GM21360 (cell line): ENCODE results near the gene TEAD2.
A peak's percentile ranks its signal among the peaks of the same experiment; 100 is the strongest.
"Not testable (repeated sequence)": the region's sequence is repeated elsewhere in the genome, so short reads cannot be mapped to it uniquely, and the experiment has no call there.

ENCODE experiments used
- ATAC-seq: cut with Tn5 transposase; IDR thresholded peaks from one replicate; pipeline ENCODE4 v1.9.1; 2021; ENCODE audit warnings: mild to moderate bottlenecking, moderate library complexity; ENCODE audit not compliant: unreplicated experiment

The TEAD2 gene

GRCh38 chr19:49333811-49334288, 28.4 kb downstream of the TEAD2 start:
- peak; percentile 40 for ATAC-seq

DNA sequence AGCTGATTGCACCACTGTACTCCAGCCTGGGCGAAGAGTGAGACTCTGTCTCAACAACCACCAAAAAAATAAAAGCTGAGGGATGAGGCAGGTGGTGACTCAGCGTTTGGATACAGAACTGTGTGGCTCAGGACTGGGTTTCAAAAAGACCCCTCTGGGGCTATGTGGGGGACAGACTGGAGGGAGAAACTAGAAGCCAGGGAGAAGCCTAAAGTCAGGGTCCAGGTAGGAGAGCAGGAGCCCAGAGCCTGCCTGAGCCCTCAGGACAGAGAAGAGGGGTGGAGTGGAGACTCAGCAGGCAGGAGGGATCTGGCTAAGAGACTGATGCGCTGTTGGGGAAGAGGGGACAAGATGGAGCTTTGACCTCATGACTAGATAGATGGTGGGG, 28.8 kb downstream of the TEAD2 start:
- no peak for ATAC-seq

DNA sequence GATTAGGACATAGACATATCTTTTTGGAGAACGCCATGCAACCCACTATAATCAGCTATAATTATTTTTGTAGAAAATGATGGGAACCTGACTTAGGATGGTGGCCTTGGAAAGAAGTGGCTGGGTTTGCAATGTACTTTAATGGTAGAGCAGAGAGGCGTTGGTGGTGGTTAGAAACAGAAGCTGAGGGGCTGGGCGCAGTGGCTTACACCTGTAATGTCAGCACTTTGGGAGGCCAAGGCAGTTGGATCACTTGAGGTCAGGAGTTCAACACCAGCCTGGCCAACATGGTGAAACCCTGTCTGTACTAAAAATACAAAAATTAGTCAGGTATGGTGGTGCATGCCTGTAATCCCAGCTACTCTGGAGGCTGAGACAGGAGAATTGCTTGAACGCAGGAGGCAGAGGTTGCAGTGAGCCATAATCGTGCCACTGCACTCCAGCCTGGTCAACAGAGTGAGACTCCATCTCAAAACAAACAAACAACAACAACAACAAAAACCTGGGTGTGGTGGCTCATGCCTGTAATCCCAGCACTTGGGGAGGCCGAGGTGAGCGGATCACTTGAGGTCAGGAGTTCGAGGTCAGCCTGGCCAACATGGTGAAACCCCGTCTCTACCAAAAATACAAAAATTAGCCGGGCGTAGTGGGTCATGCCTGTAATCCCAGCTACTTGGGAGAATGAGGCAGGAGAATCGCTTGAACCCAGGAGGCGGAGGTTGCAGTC, 29.4 kb downstream of the TEAD2 start:
- ATAC-seq: not testable (repeated sequence)

DNA sequence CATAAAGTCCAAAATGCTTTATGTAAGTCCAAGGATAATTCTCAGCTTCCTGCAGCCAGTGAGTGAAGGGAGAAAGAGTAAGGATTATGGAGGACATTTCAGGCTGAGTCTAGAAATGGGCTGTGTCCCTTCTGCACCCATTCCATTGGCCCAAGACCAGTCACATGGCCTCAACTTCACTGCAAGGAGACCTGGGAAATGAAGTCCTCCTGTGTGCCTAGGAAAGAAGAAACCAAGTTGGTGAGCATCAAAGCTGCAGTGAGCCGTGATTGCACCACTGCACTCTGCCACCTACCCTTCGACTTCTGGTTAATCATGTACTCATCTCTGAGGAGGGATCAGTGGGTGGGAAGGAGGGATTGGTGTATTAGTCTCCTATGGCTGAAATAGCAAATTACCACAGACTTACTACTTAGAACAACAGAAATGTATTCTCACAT, 30.6 kb downstream of the TEAD2 start:
- ATAC-seq: peak; percentile 36

- ATAC-seq: not testable (repeated sequence)
Observed at GRCh38 chr19:49331187-49331586, 31.0 kb downstream of the TEAD2 start.

DNA sequence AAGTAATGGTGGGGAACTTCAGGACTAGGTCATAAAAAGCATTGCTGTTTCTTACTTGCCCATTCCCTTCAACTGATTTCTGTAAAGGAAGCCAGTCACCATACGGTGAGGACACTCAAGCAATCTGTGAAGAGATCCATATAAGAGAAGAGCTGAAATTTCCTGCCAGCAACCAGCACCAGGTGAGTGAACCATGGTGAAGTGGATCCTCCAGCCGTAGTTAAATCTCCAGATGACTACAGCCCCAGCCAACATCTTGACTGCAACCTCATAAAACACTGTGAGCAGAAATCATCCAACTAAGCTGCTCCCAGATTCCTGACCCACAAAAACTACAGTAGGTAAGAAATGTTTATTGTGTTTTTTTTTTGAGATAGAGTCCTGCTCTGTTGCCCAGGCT, 33.5 kb downstream of the TEAD2 start:
- ATAC-seq: no peak

DNA sequence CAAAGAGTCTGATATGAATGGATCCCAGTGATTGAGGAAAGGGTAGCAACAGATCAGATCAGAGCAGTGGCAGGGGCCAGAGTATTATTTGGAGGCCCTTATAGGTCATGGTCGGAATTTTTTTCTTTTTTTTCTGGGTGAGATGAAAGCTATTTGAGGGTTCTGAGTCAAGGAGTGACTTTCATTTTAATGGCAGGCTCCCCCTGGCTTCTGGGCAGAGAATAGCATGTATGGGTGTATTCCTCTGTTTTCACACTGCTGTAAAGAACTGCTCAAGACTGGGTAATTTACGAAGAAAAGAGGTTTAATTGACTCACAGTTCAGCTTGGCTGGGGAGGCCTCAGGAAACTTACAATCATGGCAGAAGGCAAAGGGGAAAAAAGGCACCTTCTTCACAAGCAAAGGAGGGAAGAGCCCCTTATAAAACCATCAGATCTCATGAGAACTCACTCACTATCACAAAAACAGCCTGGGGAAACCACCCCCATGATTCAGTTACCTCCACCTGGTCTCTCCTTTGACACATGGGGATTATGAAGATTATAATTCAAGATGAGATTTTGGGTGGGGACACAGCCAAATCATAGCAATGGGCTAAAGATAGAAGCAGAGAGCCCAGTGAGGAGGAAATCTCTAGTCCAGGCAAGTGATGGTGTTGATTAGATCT, 34.2 kb downstream of the TEAD2 start:
- no peak for ATAC-seq

GRCh38 chr19:49326165-49326704, 36.0 kb downstream of the TEAD2 start:
- no peak for ATAC-seq

GRCh38 chr19:49325756-49326155, 36.5 kb downstream of the TEAD2 start:
- not testable (repeated sequence) for ATAC-seq

- no peak for ATAC-seq
Observed at GRCh38 chr19:49324801-49325576, 37.2 kb downstream of the TEAD2 start, which contains the start of gene SLC6A16. Gene SLC6A16, minus strand, starts transcription at chr19:49325191. Its CDS starts 13,844 bp downstream, at chr19:49311347.

GRCh38 chr19:49318296-49318695, 43.9 kb downstream of the TEAD2 start:
- no peak for ATAC-seq

DNA sequence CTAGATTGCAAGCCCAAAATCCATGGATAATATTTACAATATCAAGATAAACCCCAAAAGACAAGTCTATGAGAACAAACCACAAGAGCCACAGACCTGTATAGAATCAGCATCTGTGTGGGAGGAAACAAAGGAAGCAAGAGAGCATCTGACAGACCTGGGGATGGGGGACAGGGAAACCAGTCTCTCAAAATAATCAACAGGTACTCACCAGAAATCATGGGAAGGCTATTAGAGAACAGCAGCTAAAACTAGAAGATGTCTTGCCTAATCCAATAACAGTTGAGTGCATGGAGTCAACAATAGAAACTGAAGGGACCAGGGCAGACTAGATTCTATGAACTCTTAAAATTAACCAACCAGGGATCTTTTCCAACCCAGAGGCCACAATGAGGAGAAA, 45.9 kb downstream of the TEAD2 start:
- no peak for ATAC-seq

- no peak for ATAC-seq
Observed at GRCh38 chr19:49315111-49315510, 47.1 kb downstream of the TEAD2 start.

- no peak for ATAC-seq
Observed at GRCh38 chr19:49309087-49309486, 53.1 kb downstream of the TEAD2 start.

- ATAC-seq: not testable (repeated sequence)
Observed at GRCh38 chr19:49306734-49307133, 55.5 kb downstream of the TEAD2 start.

DNA sequence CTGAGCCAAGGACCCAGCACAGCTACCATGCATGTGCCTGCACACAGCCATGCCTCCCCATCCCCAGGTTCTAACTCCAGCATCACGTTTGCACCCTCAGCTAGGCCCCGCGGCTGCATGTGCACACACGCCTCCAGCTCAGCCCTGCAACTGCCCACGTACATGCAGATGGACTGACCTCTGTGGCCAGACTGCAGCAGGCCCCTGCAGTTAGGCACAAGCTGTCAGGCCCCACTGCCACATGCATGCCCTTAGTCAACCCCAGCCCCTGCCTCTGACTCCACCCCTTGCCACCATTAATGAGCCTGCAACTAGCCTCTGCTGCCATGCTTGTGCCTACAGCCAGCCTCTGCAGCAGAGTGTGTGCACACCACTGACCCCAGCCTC, 60.4 kb downstream of the TEAD2 start:
- ATAC-seq: no peak

DNA sequence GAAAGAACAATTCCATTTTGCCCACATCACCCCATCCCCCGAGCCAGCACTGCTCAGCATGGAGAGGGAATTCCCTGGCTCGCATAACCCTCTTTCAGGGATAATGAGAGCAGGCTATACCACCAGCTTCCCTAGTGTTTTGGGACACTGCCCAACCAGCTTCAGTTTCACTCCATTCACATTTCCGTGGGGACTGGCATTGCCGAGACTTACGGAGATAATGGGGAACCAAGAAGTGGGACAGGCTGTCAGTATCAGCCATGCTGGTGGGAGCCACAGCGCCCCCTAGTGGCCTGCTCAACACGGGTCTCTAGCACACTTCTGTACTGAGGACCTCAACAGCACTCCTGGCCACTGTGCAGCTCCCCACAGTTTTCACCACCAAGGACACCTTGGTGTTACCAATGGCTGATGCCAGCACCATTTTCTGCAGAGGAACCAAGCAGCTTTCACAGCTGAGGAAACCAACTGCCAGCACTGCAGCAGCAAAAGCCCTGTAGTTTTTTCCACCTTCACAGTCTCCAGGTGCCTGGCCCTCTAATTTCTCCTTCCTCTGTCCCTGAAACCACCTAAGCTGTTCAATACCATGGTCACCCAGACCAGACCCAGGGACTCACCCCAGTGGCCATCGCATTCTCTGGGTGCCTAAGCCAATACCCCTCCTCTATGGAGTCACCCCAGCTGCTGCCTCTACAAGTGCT, 60.9 kb downstream of the TEAD2 start:
- ATAC-seq: no peak

DNA sequence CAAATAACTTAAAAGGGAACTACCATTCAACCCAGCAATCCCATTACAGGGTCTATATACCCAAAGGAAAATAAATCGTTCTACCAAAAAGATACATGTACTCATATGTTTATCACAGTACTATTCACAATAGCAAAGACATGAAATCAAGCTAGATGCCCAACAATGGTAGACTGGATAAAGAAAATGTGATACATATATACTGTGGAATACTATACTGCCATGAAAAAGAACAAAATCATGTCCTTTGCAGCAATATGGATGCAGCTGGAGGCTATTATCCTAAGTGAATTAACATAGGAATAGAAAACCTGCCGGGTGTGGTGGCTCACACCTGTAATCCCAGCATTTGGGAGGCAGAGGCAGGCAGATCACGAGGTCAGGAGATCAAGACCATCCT, 63.6 kb downstream of the TEAD2 start:
- not testable (repeated sequence) for ATAC-seq

- ATAC-seq: no peak
Observed at GRCh38 chr19:49297403-49297802, 64.8 kb downstream of the TEAD2 start.

GRCh38 chr19:49295208-49295880, 66.9 kb downstream of the TEAD2 start:
- ATAC-seq: no peak
